Measurements from ENCODE around the gene JARID2. TPM values are rescaled to one million over a fixed set of nuclear protein-coding genes. Genes with fewer than 3 reads are reported as not detected.

Gene JARID2
- polyA plus RNA-seq, 1 donor from 2014 or later: 25.5 TPM

DNA sequence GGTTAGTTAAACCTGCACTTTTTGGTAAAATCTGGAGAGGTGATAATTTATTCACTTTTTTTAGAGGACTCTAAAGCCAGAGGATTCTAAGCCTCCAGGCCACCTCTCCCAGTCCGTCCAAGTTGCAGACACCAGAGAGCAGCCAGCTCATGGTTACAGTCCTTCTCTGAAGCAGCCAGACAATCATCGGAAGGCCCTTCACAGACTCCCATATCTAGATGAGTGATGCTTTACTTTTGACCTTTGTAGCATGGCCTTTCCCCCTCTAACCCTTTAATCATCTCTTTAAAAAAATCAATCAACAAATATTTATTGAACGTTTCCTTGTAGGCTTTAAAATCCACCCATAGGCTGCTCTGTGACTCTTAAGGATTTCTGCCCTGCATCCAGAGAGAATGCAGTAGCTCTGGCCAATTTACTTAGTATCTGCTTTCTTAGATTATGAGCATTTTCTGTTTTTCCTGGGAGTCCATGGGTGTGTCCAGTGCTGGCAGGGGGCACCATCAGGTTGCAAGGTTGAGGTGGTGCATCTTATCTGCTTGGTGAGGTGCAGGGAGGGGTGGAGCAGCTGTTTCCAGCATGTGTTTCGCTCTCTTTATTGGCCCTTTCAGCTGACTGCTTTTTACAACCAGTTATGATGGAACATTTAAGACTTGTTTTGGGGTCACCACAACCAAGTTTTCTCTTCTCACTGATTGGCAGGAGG is 58.6 kb downstream of the JARID2 start:
- no peak overlapping the region for H2AFZ ChIP-seq (ENCODE audit: low read depth, low read length)
- no peaks in the 10 kb centered on the region for H3F3A ChIP-seq (ENCODE audit: insufficient read depth, low read length, poor library complexity, severe bottlenecking)
- H3K36me3 ChIP-seq (ENCODE audit: insufficient read depth, low read length): no peaks in the 10 kb centered on the region
- H3K27ac ChIP-seq (ENCODE audit: low read length): no peak overlapping the region
- peaks cover 53% of the 10 kb centered on the region for H3K79me2 ChIP-seq (replicated peaks; ENCODE audit: insufficient read depth, low read length)
- no peak overlapping the region for H3K9ac ChIP-seq (ENCODE audit: low read length)
- no peak for TF ChIP-seq RAD21 (conservative IDR thresholded peaks at IDR 0.05)
- no peak for TF ChIP-seq SMC3 (conservative IDR thresholded peaks at IDR 0.05; ENCODE audit: poor library complexity)
- no peak for TF ChIP-seq MXI1 (conservative IDR thresholded peaks at IDR 0.05; ENCODE audit: poor library complexity, severe bottlenecking)
- TF ChIP-seq, protein P1, sequence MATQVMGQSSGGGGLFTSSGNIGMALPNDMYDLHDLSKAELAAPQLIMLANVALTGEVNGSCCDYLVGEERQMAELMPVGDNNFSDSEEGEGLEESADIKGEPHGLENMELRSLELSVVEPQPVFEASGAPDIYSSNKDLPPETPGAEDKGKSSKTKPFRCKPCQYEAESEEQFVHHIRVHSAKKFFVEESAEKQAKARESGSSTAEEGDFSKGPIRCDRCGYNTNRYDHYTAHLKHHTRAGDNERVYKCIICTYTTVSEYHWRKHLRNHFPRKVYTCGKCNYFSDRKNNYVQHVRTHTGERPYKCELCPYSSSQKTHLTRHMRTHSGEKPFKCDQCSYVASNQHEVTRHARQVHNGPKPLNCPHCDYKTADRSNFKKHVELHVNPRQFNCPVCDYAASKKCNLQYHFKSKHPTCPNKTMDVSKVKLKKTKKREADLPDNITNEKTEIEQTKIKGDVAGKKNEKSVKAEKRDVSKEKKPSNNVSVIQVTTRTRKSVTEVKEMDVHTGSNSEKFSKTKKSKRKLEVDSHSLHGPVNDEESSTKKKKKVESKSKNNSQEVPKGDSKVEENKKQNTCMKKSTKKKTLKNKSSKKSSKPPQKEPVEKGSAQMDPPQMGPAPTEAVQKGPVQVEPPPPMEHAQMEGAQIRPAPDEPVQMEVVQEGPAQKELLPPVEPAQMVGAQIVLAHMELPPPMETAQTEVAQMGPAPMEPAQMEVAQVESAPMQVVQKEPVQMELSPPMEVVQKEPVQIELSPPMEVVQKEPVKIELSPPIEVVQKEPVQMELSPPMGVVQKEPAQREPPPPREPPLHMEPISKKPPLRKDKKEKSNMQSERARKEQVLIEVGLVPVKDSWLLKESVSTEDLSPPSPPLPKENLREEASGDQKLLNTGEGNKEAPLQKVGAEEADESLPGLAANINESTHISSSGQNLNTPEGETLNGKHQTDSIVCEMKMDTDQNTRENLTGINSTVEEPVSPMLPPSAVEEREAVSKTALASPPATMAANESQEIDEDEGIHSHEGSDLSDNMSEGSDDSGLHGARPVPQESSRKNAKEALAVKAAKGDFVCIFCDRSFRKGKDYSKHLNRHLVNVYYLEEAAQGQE (IDR thresholded peaks at IDR 0.05; ENCODE audit: borderline replicate concordance): no peak
- TF ChIP-seq TAF1 (IDR thresholded peaks at IDR 0.05; ENCODE audit: low read depth): no peak
- TF ChIP-seq, protein P2, sequence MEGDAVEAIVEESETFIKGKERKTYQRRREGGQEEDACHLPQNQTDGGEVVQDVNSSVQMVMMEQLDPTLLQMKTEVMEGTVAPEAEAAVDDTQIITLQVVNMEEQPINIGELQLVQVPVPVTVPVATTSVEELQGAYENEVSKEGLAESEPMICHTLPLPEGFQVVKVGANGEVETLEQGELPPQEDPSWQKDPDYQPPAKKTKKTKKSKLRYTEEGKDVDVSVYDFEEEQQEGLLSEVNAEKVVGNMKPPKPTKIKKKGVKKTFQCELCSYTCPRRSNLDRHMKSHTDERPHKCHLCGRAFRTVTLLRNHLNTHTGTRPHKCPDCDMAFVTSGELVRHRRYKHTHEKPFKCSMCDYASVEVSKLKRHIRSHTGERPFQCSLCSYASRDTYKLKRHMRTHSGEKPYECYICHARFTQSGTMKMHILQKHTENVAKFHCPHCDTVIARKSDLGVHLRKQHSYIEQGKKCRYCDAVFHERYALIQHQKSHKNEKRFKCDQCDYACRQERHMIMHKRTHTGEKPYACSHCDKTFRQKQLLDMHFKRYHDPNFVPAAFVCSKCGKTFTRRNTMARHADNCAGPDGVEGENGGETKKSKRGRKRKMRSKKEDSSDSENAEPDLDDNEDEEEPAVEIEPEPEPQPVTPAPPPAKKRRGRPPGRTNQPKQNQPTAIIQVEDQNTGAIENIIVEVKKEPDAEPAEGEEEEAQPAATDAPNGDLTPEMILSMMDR (IDR thresholded peaks at IDR 0.05; ENCODE audit: poor library complexity, severe bottlenecking): no peak
- no peak for TF ChIP-seq POLR2AphosphoS5 (IDR thresholded peaks at IDR 0.05)
- TF ChIP-seq EZH2 (IDR thresholded peaks at IDR 0.05; ENCODE audit: borderline replicate concordance, insufficient read depth, low read length, poor library complexity, severe bottlenecking): no peak
- H3K27me3 ChIP-seq (ENCODE audit: insufficient read depth, low read depth, low read length): no peaks in the 10 kb centered on the region
- no peak overlapping the region for H3K4me2 ChIP-seq (ENCODE audit: low read length)
- no peak overlapping the region for H3K4me3 ChIP-seq (ENCODE audit: low read length)
- no peaks in the 10 kb centered on the region for H4K20me1 ChIP-seq (ENCODE audit: insufficient read depth)
- H3K9me3 ChIP-seq (ENCODE audit: low read length): no peaks in the 10 kb centered on the region
- no peaks in the 10 kb centered on the region for H3K9me2 ChIP-seq (ENCODE audit: insufficient read depth, low read length)

DNA sequence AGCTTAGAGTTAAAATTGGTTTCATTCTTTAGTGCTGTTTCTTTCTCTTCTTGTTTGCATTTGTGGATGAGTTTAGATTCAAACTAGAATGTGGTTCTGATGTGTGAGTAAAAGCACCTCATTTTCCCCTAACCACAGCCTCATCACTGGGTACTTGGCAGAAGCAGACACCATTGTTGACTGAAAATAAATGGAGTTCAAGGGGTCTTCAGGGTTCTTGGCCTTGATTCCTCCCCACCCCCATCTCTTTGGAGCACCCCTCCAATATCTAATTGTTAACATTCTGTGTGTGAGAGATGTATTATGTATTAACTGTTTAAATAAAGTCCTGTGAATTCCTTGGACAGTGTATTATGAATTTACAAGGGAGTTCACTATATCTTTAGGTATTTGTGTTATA is 59.6 kb downstream of the JARID2 start:
- H3K27ac ChIP-seq (ENCODE audit: low read length): no peak overlapping the region
- no peaks in the 10 kb centered on the region for H3F3A ChIP-seq (ENCODE audit: insufficient read depth, low read length, poor library complexity, severe bottlenecking)
- no peaks in the 10 kb centered on the region for H4K20me1 ChIP-seq (ENCODE audit: insufficient read depth)
- TF ChIP-seq POLR2AphosphoS5 (IDR thresholded peaks at IDR 0.05) (no peak), TAF1 (IDR thresholded peaks at IDR 0.05; ENCODE audit: low read depth) (no peak), EZH2 (IDR thresholded peaks at IDR 0.05; ENCODE audit: borderline replicate concordance, insufficient read depth, low read length, poor library complexity, severe bottlenecking) (no peak), EP300 (conservative IDR thresholded peaks at IDR 0.05; ENCODE audit: poor library complexity, severe bottlenecking) (no peak), RAD21 (conservative IDR thresholded peaks at IDR 0.05) (no peak), MXI1 (conservative IDR thresholded peaks at IDR 0.05; ENCODE audit: poor library complexity, severe bottlenecking) (no peak), SMC3 (conservative IDR thresholded peaks at IDR 0.05; ENCODE audit: poor library complexity) (no peak)
- TF ChIP-seq, protein P2 (IDR thresholded peaks at IDR 0.05; ENCODE audit: poor library complexity, severe bottlenecking): no peak
- TF ChIP-seq, protein P1 (IDR thresholded peaks at IDR 0.05; ENCODE audit: borderline replicate concordance): no peak
- H3K9me3 ChIP-seq (ENCODE audit: low read length): no peaks in the 10 kb centered on the region
- H2AFZ ChIP-seq (ENCODE audit: low read depth, low read length): no peak overlapping the region
- no peaks in the 10 kb centered on the region for H3K36me3 ChIP-seq (ENCODE audit: insufficient read depth, low read length)
- H3K27me3 ChIP-seq (ENCODE audit: insufficient read depth, low read depth, low read length): no peaks in the 10 kb centered on the region
- H3K9me2 ChIP-seq (ENCODE audit: insufficient read depth, low read length): no peaks in the 10 kb centered on the region
- peaks cover 61% of the 10 kb centered on the region for H3K79me2 ChIP-seq (replicated peaks; ENCODE audit: insufficient read depth, low read length)
- no peak overlapping the region for H3K4me3 ChIP-seq (ENCODE audit: low read length)
- no peak overlapping the region for H3K9ac ChIP-seq (ENCODE audit: low read length)
- H3K4me2 ChIP-seq (ENCODE audit: low read length): no peak overlapping the region
